HG03060 (cell line): Measurements from ENCODE around the gene ZNF264.
A peak's percentile ranks its signal among the peaks of the same experiment; 100 is the strongest.
"Not testable (repeated sequence)": the region's sequence is repeated elsewhere in the genome, so short reads cannot be mapped to it uniquely, and the experiment has no call there.

ENCODE experiments used
- ATAC-seq: cut with Tn5 transposase; IDR thresholded peaks from one replicate; pipeline ENCODE4 v1.9.1; 2021; ENCODE audit warnings: low read depth, moderate number of reproducible peaks; ENCODE audit not compliant: unreplicated experiment

The ZNF264 gene

DNA sequence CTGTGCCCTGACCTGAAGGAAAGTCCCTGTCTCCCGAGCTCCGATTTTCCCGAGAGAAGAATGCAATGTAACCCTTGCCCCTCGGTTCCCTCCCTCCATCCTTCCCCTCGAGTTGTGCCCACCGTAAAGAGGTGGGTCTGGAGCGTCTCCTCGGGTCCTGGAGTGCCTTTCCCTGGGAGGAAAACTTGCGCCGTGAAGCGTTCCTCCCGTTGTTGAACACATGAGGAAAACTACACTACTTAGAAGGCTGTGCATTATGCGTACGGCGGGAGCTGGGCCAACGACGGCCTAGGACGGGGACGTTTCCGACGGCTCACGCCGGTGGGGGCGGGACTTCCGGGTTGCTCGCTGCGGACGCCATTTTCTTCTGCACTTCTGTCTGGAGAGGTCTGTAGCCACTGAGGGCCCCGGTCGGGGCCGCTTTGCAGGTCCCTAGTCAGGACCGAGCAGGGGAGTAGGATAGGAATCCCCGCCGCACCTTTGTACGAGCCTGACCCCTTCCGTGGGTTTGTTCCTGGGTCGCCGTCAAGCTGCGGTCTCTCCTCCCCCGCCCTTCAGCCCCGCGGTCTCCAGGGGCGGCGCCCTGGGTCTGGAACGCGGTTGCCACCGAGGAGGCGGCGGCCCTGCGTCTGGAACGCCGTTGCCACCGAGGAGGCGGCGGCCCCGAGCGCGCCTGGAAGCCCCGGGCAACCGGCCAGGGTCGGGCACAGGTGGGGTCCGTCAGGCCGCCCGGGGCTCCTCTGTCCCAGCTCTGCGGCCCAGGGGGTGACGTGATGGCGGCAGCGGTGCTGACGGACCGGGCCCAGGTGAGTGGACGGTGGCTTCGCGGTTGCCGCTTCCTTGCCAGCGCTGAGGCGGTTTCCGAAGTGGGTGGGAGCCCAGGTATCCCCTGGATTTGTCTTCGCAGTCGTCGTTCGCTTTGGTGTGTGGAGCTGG is at the start of gene ZNF264:
TSS of gene ZNF264 (plus strand) at position 360 of the 936 bp plus-strand sequence. CDS start at position 774, 414 bp downstream.
- peak; percentile 68 for ATAC-seq

DNA sequence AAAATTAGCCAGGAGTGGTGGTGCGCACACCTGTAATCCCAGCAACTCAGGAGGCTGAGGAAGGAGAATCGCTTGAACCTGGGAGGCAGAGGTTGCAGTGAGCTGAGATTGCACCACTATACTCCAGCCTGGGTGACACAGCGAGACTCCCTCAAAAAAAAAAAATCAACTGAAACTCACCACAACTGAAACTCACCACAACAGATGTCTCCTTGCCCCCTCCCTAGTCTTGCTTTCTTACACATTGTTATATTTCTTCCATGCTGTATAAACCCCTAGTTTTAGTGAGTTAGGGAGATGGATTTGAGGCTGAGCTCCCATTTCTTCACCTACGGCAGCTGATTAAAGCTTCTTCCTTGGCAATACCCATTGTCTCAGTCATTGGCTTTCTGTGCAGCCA is 49.6 kb upstream of the ZNF264 start:
- ATAC-seq = no peak

DNA sequence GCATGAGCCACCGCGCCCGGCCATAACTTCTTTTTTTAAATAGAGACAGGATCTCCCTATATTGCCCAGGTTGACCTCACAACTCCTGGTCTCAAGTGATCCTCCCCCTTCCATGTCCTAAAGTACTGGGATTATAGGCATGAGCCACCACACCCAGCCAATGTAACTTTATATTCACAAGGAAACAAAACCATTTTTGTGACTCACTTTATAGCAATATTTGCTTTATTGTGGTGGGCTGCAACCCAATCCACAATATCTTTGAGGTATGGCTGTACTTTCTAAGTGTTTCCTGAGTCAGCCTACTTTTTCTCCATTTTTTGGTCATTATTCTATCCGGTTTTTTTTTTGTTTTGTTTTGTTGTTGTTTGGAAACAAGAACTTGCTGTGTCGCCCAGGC is 38.4 kb upstream of the ZNF264 start:
- no peak for ATAC-seq

DNA sequence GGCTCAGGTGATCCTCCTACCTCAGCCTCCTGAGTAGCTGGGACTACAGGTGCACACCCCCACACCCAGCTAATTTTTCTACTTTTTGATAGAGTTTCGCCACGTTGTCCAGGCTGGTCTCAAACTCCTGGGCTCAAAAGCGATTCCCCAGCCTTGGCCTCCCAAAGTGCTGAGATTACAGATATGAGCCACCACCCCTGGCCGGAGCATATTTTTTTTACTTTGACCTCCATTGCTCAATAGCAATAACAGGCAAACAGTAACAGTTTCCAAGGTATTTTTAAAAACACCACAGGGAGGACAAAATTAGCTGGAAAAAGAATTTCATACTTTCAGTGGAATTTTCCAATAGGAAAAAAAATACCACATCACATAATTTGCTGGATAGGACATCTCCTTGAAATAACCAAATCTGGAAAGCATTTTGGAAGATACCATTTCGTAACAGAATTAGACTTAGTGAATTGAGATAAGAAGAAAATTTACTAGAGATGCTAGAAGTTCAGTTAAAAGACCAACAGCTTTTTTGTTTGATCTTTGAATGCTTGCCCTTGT is 29.2 kb upstream of the ZNF264 start:
- ATAC-seq = no peak

DNA sequence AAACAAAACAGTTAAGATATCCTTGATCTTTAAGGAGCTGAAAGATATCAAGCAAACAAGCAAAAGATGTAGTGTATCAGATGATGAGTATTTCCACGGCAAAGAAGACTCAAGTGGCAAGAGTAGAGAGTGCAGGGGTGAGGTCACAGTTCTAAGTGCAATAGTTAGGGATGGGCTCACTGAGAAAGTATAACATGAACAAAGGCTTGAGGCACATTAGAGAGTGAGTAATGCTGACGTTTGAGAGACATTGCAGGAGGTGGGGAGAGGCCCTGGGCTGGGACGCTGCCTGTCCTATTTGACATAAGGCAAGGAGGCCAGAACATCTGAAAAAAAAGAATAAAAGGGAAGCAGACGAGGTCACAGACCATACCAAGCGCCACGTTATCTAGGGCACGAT is 25.5 kb upstream of the ZNF264 start:
- no peak for ATAC-seq

DNA sequence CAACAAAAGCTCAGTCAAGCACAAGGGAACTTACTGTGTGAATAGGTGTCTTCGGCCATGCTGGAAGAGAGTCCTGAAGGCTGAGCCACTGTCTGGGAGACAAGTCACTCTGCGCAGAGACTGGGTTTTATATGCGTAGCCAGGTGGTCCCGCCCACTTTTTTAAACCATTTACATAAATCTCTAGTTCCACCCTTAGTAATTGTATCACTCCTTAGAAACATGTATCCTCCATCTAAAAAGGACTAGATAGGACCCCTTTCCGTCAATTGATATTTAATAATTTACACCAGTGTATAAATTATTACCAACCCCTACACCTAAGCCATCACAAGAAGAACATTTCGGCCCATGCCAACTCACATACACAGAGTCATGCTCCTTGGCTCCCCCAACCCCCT is 23.9 kb upstream of the ZNF264 start, which contains the start of gene DUXA:
TSS of gene DUXA (minus strand) at position 101 of the 400 bp plus-strand sequence. CDS start at position 59, 42 bp downstream.
- no peak for ATAC-seq

DNA sequence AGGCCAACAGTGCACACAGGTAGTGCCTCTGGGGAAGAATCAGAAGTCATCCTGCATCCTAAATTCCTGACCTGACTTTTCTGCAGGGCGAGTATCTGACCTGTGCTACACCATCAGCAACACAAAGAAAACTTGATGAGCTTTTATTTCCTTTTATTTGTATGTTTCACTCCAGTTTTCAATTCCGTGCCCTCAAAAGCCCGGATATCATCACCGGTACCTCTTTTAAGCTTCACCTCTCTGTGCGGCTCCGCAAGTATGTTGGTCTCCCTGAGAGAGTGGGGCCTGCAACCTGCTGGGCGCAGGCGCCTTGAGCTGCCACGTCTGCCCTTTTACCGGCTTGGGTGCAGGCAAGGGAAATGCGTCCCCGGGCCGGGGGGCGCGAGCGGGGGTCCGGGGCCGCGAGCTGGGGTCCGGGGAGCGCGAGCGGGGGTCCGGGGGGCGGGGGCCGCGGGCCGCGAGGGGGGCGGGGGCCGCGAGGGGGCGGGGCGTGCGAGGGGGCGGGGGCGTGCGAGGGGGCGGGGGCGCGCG is 19.7 kb upstream of the ZNF264 start:
- ATAC-seq = no peak

DNA sequence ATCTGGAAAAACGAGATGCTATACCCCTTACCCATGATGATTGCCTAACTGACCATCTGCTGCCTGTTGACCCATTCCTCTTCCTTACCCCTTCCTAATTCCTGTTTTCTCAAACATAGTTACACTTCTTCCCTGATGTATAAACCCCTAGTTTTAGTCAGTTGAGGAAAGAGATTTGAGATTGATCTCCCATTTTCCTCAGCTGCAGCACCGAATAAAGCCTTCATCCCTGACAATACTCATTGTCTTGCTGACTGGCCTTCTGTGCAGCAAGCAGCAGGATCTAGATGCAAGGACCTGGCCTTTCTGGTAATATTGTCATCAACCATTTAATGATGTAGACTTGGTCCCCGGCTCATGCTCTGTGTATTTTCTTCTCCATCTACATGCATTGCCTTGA is 999 bp upstream of the ZNF264 start:
- ATAC-seq = no peak

DNA sequence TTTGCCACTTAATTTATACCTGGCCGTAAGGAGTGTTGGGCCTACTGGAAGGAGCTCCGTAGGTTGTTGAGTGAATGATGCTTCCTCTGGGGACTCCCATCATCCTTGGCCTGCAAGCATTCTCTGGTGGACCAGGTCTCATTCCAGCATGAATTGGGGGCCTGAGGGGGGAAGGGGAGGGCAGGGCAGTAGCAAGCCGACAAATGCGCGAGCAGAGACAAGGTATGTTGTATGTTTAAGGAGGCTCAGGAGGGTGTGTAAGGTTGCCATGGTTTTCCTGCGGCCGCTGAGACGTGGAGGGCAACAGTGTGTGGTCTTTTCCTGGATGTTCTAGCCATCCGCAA is 749 bp downstream of the ZNF264 start:
- ATAC-seq = no peak

DNA sequence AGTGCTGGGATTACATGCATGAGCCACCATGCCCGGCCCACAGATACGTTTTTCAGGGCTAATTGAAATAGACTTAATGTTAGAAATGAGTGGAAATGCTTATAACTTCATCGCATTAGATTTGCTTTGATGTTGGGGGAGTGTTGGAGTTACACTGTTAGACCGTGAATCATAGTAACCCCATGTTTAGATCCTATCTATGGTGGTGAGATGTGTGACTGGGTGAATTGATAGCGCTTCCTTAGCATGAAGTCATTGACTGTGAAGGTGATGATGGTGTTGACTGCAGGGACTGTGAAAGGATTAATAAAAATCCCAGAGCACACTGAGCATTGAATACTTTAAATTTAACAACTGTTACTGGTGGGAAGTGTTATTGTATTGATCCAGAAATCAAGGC is 1.7 kb downstream of the ZNF264 start:
- ATAC-seq = no peak

DNA sequence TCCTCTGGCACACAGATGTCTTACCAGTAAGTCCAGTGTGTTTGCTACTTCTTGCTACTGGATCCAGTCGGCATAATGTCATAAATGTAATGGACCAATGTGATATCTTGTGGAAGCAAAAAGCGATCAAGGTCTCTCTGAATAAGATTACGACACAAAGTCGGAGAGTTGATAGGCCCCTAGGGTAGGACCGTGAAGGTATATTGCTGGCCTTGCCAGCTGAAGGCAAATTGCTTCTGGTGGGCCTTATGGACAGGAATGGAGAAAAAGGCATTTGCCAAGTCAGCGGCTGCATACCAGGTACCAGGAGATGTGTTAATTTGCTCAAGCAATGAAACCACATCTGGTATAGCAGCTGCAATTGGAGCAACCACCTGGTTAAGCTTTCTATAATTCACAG is 6.6 kb downstream of the ZNF264 start:
- ATAC-seq = not testable (repeated sequence)

DNA sequence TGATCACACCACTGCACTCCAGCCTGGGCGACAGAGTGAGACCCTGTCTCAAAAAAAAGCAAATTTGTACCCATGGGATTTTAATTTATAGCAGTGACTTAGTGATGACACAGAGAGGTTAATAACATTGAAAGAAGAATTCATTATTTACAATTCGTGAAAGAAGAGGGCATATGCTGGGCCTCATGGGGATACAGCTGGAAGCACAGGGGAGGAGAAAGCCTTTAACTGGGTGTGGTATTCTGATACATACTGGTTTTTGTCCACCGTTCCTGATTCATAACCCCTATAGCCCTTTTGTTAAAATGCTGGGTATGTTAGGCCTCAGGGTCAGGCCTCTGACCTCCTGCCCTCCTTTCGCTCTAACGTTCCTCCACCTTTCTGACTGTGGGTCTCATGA is 10.9 kb downstream of the ZNF264 start:
- no peak for ATAC-seq

DNA sequence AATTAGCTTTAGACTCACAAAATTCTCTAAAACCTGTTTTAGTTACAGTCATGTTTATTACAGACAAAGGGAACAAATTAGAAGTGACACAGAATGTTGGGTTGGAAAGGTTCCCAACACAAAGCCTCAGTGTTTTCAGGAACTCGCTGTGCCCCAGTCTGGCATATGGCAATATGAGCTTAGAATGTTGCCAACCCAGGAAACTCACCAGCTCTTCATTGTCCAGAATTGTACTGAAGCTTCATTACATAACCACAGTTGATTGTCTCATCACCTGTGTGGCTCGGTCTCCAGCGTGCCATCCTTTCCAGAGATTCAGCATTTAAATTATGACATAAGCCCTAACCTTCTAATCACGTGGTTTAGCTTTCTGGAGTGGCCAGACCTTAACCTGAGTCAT is 19.1 kb downstream of the ZNF264 start:
- ATAC-seq = no peak

DNA sequence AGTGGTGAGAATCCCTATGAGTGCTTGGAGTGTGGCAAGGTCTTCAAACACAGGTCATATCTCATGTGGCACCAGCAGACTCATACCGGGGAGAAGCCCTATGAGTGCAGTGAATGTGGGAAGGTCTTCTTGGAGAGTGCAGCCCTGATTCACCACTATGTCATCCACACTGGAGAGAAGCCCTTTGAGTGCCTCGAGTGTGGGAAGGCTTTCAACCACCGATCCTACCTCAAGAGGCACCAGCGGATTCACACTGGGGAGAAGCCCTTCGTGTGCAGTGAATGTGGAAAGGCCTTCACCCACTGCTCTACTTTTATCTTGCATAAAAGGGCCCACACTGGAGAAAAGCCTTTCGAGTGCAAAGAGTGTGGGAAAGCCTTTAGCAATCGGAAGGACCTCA is 20.8 kb downstream of the ZNF264 start:
- no peak for ATAC-seq

DNA sequence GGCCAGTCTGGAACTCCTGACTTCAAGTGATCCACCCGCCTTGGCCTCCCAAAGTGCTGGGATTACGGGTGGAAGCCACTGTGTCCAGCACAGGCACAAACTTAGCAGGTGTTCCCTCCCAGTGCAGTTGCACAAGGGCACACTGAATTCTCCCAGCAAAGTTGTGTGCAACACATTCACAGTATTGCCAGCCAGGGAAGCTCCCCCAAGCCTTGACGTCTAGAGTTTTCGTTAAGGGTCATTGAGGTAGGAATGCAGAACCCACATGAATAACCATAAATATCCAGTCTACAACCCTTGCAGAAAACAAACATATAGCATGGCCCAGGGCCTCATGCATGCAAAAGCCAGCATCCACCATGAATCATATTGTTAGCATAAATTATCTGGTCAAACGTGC is 36.2 kb downstream of the ZNF264 start:
- no peak for ATAC-seq

DNA sequence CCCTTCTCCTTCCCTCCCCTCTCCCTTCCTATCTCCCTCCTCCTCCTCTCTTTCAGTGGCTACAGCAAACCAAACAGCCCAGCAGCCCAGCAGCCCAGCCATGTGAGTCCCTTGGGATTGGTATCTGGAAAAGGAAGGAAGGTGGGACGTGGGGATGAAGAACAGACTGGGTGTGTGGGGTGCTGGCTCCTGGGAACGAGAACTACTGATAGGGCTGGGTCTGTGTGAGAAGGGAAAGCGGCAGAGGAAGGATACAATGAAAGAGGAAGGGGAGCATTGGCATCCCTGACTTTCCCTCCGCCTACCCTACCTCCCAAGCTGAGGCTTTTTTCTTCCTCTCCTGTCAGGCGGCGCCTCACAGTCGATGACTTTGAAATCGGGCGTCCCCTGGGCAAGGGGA is 40.4 kb downstream of the ZNF264 start:
- ATAC-seq = no peak

DNA sequence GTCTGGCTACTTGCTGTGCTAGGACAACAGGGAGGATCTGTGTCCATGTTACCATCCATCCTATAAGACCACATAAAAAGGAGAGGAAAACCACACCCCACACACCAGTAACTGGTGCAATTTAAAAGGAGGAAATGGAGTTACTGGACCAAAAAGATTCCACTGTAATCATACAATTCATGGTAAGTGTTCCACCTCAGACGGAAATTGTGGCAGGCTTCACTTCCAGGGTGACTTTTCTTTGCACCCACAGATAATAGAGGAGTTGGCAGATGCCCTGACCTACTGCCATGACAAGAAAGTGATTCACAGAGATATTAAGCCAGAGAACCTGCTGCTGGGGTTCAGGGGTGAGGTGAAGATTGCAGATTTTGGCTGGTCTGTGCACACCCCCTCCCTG is 41.9 kb downstream of the ZNF264 start:
- ATAC-seq = no peak

DNA sequence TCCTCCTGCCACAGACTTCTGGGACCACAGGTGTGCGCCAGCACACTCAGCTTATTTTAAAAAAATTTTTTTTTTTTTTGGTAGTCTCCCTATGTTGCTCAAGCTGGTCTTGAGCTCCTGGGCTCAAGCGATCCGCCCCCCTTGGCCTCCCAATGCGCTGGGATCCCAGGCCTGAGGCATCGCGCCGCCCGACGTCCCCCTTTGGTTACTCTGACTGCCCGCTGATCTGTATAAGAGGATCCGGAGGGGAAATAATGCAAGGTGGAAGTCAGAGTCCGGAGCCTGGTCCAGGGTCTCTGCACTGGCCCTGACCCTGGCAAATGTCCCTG is 48.6 kb downstream of the ZNF264 start:
- ATAC-seq = no peak

DNA sequence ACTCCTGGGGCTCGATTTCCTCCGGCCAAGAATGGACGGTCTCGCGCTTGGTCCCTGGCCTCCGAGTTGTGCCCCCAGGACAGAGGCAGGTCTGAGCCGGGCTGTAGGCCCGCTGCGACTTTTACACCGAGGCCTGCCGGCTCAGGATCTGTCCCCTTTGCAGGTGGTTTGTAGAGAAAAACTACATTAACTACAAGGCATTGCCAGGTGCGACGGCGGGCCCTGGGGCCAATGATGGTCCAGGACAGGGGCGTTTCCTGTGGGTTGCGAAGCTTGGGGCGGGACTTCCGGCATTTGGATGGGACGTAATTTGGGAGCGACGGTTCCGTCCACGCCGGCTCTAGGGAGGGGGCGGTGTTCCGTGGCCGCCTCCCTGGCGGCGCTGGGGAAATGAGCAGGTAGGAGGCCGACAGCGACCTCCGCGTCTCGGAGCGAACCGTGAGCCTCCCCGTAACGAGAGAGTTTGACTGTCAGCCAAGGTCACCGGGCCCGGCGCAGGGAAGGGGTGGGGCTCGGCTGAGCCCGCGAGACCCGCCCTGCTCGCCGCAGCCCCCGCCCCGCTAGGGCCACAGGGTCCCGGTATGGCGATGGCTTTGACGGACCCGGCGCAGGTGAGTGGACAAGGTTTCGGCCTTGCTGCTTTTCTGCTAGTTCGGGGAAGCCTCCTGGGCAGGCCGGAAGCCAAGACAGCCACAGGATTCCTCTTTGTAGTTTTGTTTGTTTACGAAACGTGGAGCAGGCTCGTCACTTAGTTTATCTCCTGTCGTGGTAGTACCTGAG is 49.2 kb downstream of the ZNF264 start, which contains the start of gene ZNF805:
TSS of gene ZNF805 (plus strand) at position 322 of the 780 bp plus-strand sequence. CDS start at position 582, 260 bp downstream.
- peak; percentile 71 for ATAC-seq

DNA sequence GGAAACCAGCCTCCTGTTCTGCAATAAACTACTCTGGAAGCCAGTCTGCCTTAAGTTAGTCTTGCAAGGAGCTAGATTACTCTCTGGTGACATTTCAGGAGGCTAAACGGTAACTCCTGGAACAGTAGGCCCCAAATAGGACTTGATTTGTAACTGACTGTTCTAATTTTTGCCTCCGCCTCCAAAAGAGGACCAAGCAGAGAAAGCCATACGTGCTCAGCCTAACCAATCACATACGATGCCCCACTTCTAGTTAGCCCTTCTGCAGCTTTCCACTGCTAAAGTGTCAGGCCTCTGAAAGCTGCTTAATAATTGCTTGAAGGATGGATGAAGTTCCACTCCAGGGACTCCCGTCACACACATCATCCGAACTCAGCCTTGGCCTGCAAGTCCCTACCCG is 49.9 kb downstream of the ZNF264 start:
- ATAC-seq = no peak

DNA sequence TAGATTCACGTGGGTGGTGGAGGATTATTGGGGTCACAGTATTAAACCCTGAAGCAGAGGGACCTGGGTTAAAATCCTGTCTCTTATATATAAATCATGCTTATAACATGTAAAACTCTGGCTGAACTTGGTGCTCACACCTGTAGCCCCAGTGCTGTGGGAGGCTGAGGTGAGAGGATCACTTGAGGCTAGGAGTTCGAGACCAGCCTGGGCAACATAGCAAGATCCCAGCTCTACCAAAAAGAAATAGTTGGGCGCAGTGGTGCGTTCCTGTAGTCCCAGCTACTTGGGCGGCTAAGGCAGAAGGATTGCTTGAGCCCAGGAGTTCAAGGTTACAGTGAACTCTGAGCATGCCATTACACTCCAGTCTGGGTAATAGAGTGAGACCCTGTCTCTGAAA is 51.5 kb downstream of the ZNF264 start:
- no peak for ATAC-seq
